Peyer's patch (tissue), 4 donors: ENCODE data around the gene PARVA.

Source experiments
- CTCF ChIP-seq, 6 experiments: fragments of 450-650 bp in 4 of 6; fragments of 200-600 bp in 2 of 6; sonication (generic) in 1 of 6; IDR thresholded peaks; one replicate each; pipeline ENCODE4 v1.5.1; 2017 to 2019; ENCODE audit warnings: antibody characterized with exemption in 6 of 6, mild to moderate bottlenecking in 3 of 6, moderate library complexity in 1 of 6
- POLR2A ChIP-seq, 2 donors: fragments of 450-650 bp; IDR thresholded peaks; one replicate each; pipeline ENCODE4 v1.5.1; 2017; ENCODE audit warnings: antibody characterized with exemption in 2 of 2, mild to moderate bottlenecking in 2 of 2, moderate library complexity in 2 of 2

GRCh38 chr11:12411806-12412727 lies 34.7 kb downstream of the PARVA start:
- peak in 5 of 6 experiments; percentile 10 to 65 (median 49) for TF ChIP-seq CTCF (IDR thresholded peaks at IDR 0.05)
- no peak for TF ChIP-seq POLR2A (IDR thresholded peaks at IDR 0.05)
